Panc1 (cell line): Measurements from ENCODE around the gene GRIN3B.

Experiments used
- CTCF ChIP-seq: fragments of 450-650 bp; IDR thresholded peaks from 2 replicates; pipeline ENCODE4 v1.5.1; 2017; ENCODE audit warnings: mild to moderate bottlenecking
- POLR2AphosphoS5 ChIP-seq: IDR thresholded peaks from 2 replicates; pipeline ENCODE4 v1.6.1; 2012; ENCODE audit warnings: mild to moderate bottlenecking, low read depth, low read length, moderate library complexity
- REST ChIP-seq, 2 experiments: IDR thresholded peaks; 2 replicates each; pipeline ENCODE4 v1.6.1; 2011 to 2012; ENCODE audit warnings: low read depth in 2 of 2, control low read depth in 1 of 2, low read length in 1 of 2, mild to moderate bottlenecking in 1 of 2, moderate library complexity in 1 of 2; ENCODE audit not compliant: insufficient read depth in 1 of 2
- SIN3A ChIP-seq: IDR thresholded peaks from 2 replicates; pipeline ENCODE4 v1.6.1; 2012; ENCODE audit warnings: low read depth, mild to moderate bottlenecking, low read length, moderate library complexity, borderline replicate concordance; ENCODE audit not compliant: insufficient read depth

- TF ChIP-seq REST (IDR thresholded peaks at IDR 0.05; ENCODE audit: insufficient read depth in 1 of 2, low read depth in 2 of 2, low read length in 1 of 2) (no peak), CTCF (no peak), SIN3A (no peak), POLR2AphosphoS5 (no peak)
Measured at GRCh38 chr19:998064-998463, 2.2 kb upstream of the GRIN3B start.
